ENCODE results near the gene LIM2. TPM values are rescaled to one million over a fixed set of nuclear protein-coding genes. Genes with fewer than 3 reads are reported as not detected.

LIM2 gene
- total RNA-seq, 1 donor from 2014 or later, result not detected

GRCh38 chr19:51375504-51376221, 12.1 kb downstream of the LIM2 start:
- TF ChIP-seq CTCF (IDR thresholded peaks at IDR 0.05), result no peak

GRCh38 chr19:51372649-51373504, 14.9 kb downstream of the LIM2 start, which contains the start of gene NKG7:
TSS of gene NKG7 (minus strand) at chr19:51372654. CDS start at chr19:51372535, 119 bp downstream.
- ATAC-seq (peak; percentile 45), DNase-seq (no peak)
- Histone ChIP-seq H3K36me3 (no peaks in the 10 kb centered on the region), H3K9me3 (no peaks in the 10 kb centered on the region), H3K4me1 (no peaks in the 10 kb centered on the region), H3K4me3 (peak within 1 kb of the TSS; percentile 28), H3K27me3 (no peaks in the 10 kb centered on the region), H3K27ac (peak within 1 kb of the TSS; percentile 65)
- intact Hi-C loops (cut with DNase I), result no loop called here
- no peak for TF ChIP-seq CTCF (IDR thresholded peaks at IDR 0.05)

More at GRCh38 chr19:51375504-51376221, 12.1 kb downstream of the LIM2 start:
- intact Hi-C loops (cut with DNase I), result no loop called here
- H3K27me3 ChIP-seq, result no peaks in the 10 kb centered on the region
- DNase-seq (no peak), ATAC-seq (no peak)
- no peaks in the 10 kb centered on the region for H3K36me3 ChIP-seq
- no peak overlapping the region for H3K27ac ChIP-seq
- no peak overlapping the region for H3K4me3 ChIP-seq
- no peaks in the 10 kb centered on the region for H3K4me1 ChIP-seq
- no peaks in the 10 kb centered on the region for H3K9me3 ChIP-seq

GRCh38 chr19:51372021-51372648, 15.6 kb downstream of the LIM2 start:
- H3K4me3 ChIP-seq, result peak overlapping the region; percentile 28
- no peak for DNase-seq
- H3K27ac ChIP-seq, result peak overlapping the region; percentile 65

GRCh38 chr19:51371186-51371690, 16.5 kb downstream of the LIM2 start:
- peak overlapping the region; percentile 28 for H3K4me3 ChIP-seq
- ATAC-seq (no peak), DNase-seq (no peak)
- no peaks in the 10 kb centered on the region for H3K36me3 ChIP-seq
- no peaks in the 10 kb centered on the region for H3K27me3 ChIP-seq
- no peaks in the 10 kb centered on the region for H3K4me1 ChIP-seq
- no peak overlapping the region for H3K27ac ChIP-seq
- intact Hi-C loops (cut with DNase I), result no loop called here
- H3K9me3 ChIP-seq, result no peaks in the 10 kb centered on the region
- no peak for TF ChIP-seq CTCF (IDR thresholded peaks at IDR 0.05)

More at GRCh38 chr19:51372021-51372648, 15.6 kb downstream of the LIM2 start:
- Histone ChIP-seq H3K36me3 (no peaks in the 10 kb centered on the region), H3K4me1 (no peaks in the 10 kb centered on the region), H3K27me3 (no peaks in the 10 kb centered on the region), H3K9me3 (no peaks in the 10 kb centered on the region)
- ATAC-seq, result no peak
- TF ChIP-seq CTCF (IDR thresholded peaks at IDR 0.05), result no peak
- intact Hi-C loops (cut with DNase I), result no loop called here

GRCh38 chr19:51370230-51370629, 17.5 kb downstream of the LIM2 start:
- no peaks in the 10 kb centered on the region for H3K27me3 ChIP-seq
- H3K36me3 ChIP-seq, result no peaks in the 10 kb centered on the region
- H3K4me1 ChIP-seq, result peaks cover 5% of the 10 kb centered on the region
- H3K27ac ChIP-seq, result no peak overlapping the region
- ATAC-seq (no peak), DNase-seq (no peak)
- TF ChIP-seq CTCF (IDR thresholded peaks at IDR 0.05), result no peak
- no peak overlapping the region for H3K4me3 ChIP-seq
- intact Hi-C loops (cut with DNase I), result no loop called here
- H3K9me3 ChIP-seq, result no peaks in the 10 kb centered on the region
